HG03342 (cell line): ENCODE results near the gene AGAP1.
"Not testable (repeated sequence)": the region's sequence is repeated elsewhere in the genome, so short reads cannot be mapped to it uniquely, and the experiment has no call there.

ENCODE experiments used
- ATAC-seq: cut with Tn5 transposase; IDR thresholded peaks from one replicate; pipeline ENCODE4 v1.9.1; 2021; ENCODE audit warnings: mild to moderate bottlenecking, moderate library complexity; ENCODE audit not compliant: unreplicated experiment

Gene AGAP1

GRCh38 chr2:235749771-235750160 is 255.9 kb downstream of the AGAP1 start:
- ATAC-seq: no peak

GRCh38 chr2:235752846-235753245 is 259.0 kb downstream of the AGAP1 start:
- ATAC-seq: no peak

- no peak for ATAC-seq
Observed at GRCh38 chr2:235754357-235755207, 260.7 kb downstream of the AGAP1 start.

- no peak for ATAC-seq
Observed at GRCh38 chr2:235756491-235756890, 262.6 kb downstream of the AGAP1 start.

- ATAC-seq: no peak
Observed at GRCh38 chr2:235757212-235757611, 263.4 kb downstream of the AGAP1 start.

- ATAC-seq: no peak
Observed at GRCh38 chr2:235757640-235758039, 263.8 kb downstream of the AGAP1 start.

GRCh38 chr2:235762832-235763598 is 269.2 kb downstream of the AGAP1 start:
- ATAC-seq: no peak

GRCh38 chr2:235763816-235764215 is 270.0 kb downstream of the AGAP1 start:
- ATAC-seq: no peak

GRCh38 chr2:235764478-235764877 is 270.6 kb downstream of the AGAP1 start:
- ATAC-seq: not testable (repeated sequence)

- ATAC-seq: no peak
Observed at GRCh38 chr2:235765181-235765820, 271.5 kb downstream of the AGAP1 start.

- ATAC-seq: peak; percentile 84
Observed at GRCh38 chr2:235766278-235766677, 272.4 kb downstream of the AGAP1 start.

GRCh38 chr2:235768606-235769005 is 274.8 kb downstream of the AGAP1 start:
- no peak for ATAC-seq

- ATAC-seq: no peak
Observed at GRCh38 chr2:235769046-235769445, 275.2 kb downstream of the AGAP1 start.

- ATAC-seq: no peak
Observed at GRCh38 chr2:235770909-235771820, 277.3 kb downstream of the AGAP1 start.

- ATAC-seq: no peak
Observed at GRCh38 chr2:235773188-235773928, 279.5 kb downstream of the AGAP1 start.

GRCh38 chr2:235774153-235774870 is 280.5 kb downstream of the AGAP1 start:
- no peak for ATAC-seq

GRCh38 chr2:235776531-235776930 is 282.7 kb downstream of the AGAP1 start:
- ATAC-seq: no peak

GRCh38 chr2:235779444-235779896 is 285.6 kb downstream of the AGAP1 start:
- ATAC-seq: peak; percentile 68

- ATAC-seq: no peak
Observed at GRCh38 chr2:235780401-235780800, 286.6 kb downstream of the AGAP1 start.
